ENCODE measurements around the gene PRR11. TPM values are rescaled to one million over a fixed set of nuclear protein-coding genes. Genes with fewer than 3 reads are reported as not detected.

PRR11 gene
- polyA plus RNA-seq, 3 donors: 1.1 to 3.9 (median 1.7) TPM

DNA sequence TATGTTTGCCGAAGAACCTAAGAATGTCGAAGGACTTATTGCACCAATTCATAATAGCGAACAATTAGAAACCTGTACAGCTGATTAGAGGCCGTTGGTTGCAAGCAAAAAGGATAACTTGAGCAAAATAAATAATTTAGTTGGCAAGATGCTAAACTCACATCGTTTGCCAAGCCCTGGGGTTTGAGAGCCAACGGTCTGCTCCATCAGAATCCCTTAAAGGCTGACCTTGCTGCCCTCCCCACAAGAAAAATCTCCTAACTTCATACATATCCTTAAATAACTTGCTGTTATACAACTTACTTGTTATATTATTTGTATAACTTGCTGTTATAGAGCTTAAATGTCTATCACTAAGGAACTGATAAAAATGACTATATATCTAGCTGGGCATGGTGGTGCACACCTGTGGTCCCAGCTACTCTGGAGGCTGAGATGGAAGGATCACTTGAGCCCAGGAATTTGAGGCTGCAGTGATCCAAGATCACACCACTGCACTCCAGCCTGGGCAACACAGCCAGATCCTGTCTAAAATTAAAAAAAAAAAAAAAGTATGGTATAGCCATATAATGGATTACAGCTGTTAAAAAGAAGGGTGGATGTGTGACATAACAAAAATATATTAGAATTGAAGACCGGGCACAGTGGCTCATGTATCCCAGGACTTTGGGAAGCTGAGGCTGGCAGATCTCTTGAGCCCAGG, 47.0 kb upstream of the PRR11 start:
- Mint-ChIP-seq H3K4me3 (no peak overlapping the region), H3K36me3 (peaks cover 9 to 30% of the 10 kb centered on the region in 2 donors), H3K27me3 (ENCODE audit: low read depth in 3 of 3) (no peaks in the 10 kb centered on the region), H3K4me1 (peaks cover 20% of the 10 kb centered on the region), H3K9me3 (no peaks in the 10 kb centered on the region), H3K27ac (peak overlapping the region in 1 of 7 donors; percentile 30)
- H3K4me2 ChIP-seq (replicated peaks; ENCODE audit: extremely low read depth, low read length, poor library complexity, severe bottlenecking): no peak overlapping the region
- no peaks in the 10 kb centered on the region for H3K9me3 ChIP-seq (replicated peaks in 1 of 2; ENCODE audit: control insufficient read depth in 1 of 2, insufficient read depth in 1 of 2, low read length in 2 of 2)
- intact Hi-C loops (cut with micrococcal nuclease): no loop called here
- TF ChIP-seq, protein P1, sequence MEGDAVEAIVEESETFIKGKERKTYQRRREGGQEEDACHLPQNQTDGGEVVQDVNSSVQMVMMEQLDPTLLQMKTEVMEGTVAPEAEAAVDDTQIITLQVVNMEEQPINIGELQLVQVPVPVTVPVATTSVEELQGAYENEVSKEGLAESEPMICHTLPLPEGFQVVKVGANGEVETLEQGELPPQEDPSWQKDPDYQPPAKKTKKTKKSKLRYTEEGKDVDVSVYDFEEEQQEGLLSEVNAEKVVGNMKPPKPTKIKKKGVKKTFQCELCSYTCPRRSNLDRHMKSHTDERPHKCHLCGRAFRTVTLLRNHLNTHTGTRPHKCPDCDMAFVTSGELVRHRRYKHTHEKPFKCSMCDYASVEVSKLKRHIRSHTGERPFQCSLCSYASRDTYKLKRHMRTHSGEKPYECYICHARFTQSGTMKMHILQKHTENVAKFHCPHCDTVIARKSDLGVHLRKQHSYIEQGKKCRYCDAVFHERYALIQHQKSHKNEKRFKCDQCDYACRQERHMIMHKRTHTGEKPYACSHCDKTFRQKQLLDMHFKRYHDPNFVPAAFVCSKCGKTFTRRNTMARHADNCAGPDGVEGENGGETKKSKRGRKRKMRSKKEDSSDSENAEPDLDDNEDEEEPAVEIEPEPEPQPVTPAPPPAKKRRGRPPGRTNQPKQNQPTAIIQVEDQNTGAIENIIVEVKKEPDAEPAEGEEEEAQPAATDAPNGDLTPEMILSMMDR (IDR thresholded peaks at IDR 0.05): no peak
- no peaks in the 10 kb centered on the region for H3K27me3 ChIP-seq (ENCODE audit: control insufficient read depth in 2 of 2, insufficient read depth in 2 of 2, low read length in 2 of 2)
- H3K9ac ChIP-seq (ENCODE audit: insufficient read depth, low read length, poor library complexity, severe bottlenecking): no peak overlapping the region
- peaks cover 23% of the 10 kb centered on the region for H3K79me2 ChIP-seq (ENCODE audit: insufficient read depth, low read length)
- DNase-seq: no peak
- WGBS (ENCODE audit: insufficient coverage): 100% methylated on average over 4 of the region's 7 CpGs
- peaks cover 14 to 16% of the 10 kb centered on the region in 2 donors for H3K36me3 ChIP-seq (replicated peaks in 1 of 2; ENCODE audit: control insufficient read depth in 1 of 2, insufficient read depth in 2 of 2, low read length in 2 of 2)
- H3K4me3 ChIP-seq (replicated peaks in 1 of 3; ENCODE audit: low read depth in 2 of 3, low read length in 3 of 3): no peak overlapping the region
- no peaks in the 10 kb centered on the region for H4K20me1 ChIP-seq (ENCODE audit: insufficient read depth, low read length)
- H2AFZ ChIP-seq (ENCODE audit: insufficient read depth, low read depth, low read length, poor library complexity, severe bottlenecking): no peak overlapping the region
- peaks cover 14 to 23% of the 10 kb centered on the region in 2 donors for H3K4me1 ChIP-seq (ENCODE audit: control insufficient read depth in 1 of 2, insufficient read depth in 2 of 2, low read length in 2 of 2)
- no peak overlapping the region for H3K27ac ChIP-seq (ENCODE audit: low read depth in 1 of 2, low read length in 2 of 2)

DNA sequence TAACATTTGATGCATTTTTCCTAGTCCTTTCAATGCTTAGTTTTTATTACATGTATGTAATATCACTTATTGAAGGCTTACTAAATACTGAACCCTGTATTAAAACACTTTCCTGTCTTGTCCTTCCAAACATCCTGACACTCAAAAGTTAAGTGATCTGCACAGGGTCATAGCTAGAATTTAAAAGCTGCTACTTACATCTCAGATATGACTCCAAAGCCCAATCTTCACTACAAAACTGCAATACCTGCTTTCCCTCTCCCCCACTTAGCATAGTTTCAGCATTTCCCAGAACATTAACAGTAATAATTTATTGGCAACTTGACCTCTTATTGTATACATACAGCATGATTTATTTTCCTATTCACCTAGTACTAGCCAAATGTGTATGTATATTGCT, 44.6 kb upstream of the PRR11 start:
- peak overlapping the region in 1 of 7 donors; percentile 30 for H3K27ac Mint-ChIP-seq
- peaks cover 7 to 10% of the 10 kb centered on the region in 2 donors for H3K4me1 ChIP-seq (ENCODE audit: control insufficient read depth in 1 of 2, insufficient read depth in 2 of 2, low read length in 2 of 2)
- no peaks in the 10 kb centered on the region for H3K27me3 Mint-ChIP-seq (ENCODE audit: low read depth in 3 of 3)
- H3K27me3 ChIP-seq (ENCODE audit: control insufficient read depth in 2 of 2, insufficient read depth in 2 of 2, low read length in 2 of 2): no peaks in the 10 kb centered on the region
- H3K4me3 Mint-ChIP-seq: no peak overlapping the region
- H3K4me3 ChIP-seq (replicated peaks in 1 of 3; ENCODE audit: low read depth in 2 of 3, low read length in 3 of 3): no peak overlapping the region
- no peaks in the 10 kb centered on the region for H3K9me3 ChIP-seq (replicated peaks in 1 of 2; ENCODE audit: control insufficient read depth in 1 of 2, insufficient read depth in 1 of 2, low read length in 2 of 2)
- no peak overlapping the region for H3K9ac ChIP-seq (ENCODE audit: insufficient read depth, low read length, poor library complexity, severe bottlenecking)
- no peaks in the 10 kb centered on the region for H3K9me3 Mint-ChIP-seq
- H2AFZ ChIP-seq (ENCODE audit: insufficient read depth, low read depth, low read length, poor library complexity, severe bottlenecking): no peak overlapping the region
- no peaks in the 10 kb centered on the region for H4K20me1 ChIP-seq (ENCODE audit: insufficient read depth, low read length)
- peaks cover 14 to 28% of the 10 kb centered on the region in 2 donors for H3K36me3 ChIP-seq (replicated peaks in 1 of 2; ENCODE audit: control insufficient read depth in 1 of 2, insufficient read depth in 2 of 2, low read length in 2 of 2)
- peaks cover 1% of the 10 kb centered on the region for H3K79me2 ChIP-seq (ENCODE audit: insufficient read depth, low read length)
- intact Hi-C loops (cut with micrococcal nuclease): no loop called here
- H3K4me2 ChIP-seq (replicated peaks; ENCODE audit: extremely low read depth, low read length, poor library complexity, severe bottlenecking): no peak overlapping the region
- TF ChIP-seq, protein P1 (IDR thresholded peaks at IDR 0.05): no peak
- no peak for DNase-seq
- peaks cover 8 to 29% of the 10 kb centered on the region in 2 donors for H3K36me3 Mint-ChIP-seq
- H3K27ac ChIP-seq (ENCODE audit: low read depth in 1 of 2, low read length in 2 of 2): no peak overlapping the region
- peaks cover 8% of the 10 kb centered on the region for H3K4me1 Mint-ChIP-seq
